Stimulated activated CD8-positive, alpha-beta memory T cell treated with anti-CD3 and anti-CD28 coated beads, Interleukin-12 subunit alpha, Interleukin-12 subunit beta, amount 100 ng/mL, for 1 hour (primary cell): Measurements from ENCODE around the gene ZNF236.
"Not testable (repeated sequence)": the region's sequence is repeated elsewhere in the genome, so short reads cannot be mapped to it uniquely, and the experiment has no call there.

Experiments used
- DNase-seq: peaks from one replicate; pipeline ENCODE4 v3.0.0-alpha.2; 2020; ENCODE audit warnings: low read depth

ZNF236 gene

DNA sequence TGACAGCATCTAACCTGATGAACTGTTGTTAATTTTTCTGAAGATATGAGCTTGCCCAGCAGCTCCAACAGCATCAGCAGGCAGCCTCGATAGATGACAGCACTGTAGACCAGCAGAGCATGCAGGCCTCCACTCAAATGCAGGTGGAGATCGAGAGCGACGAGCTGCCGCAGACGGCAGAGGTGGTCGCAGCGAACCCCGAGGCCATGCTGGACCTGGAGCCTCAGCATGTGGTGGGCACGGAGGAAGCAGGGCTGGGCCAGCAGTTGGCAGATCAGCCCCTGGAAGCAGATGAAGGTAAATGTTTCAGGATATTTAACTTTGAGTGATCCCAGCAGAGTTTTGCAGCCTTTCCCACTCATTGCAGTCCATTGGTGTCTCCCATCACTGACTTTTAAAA is 85.9 kb downstream of the ZNF236 start:
- DNase-seq: no peak

GRCh38 chr18:76909439-76909838 is 87.1 kb downstream of the ZNF236 start:
- no peak for DNase-seq

- no peak for DNase-seq
Observed at GRCh38 chr18:76911440-76911839, 89.1 kb downstream of the ZNF236 start.

DNA sequence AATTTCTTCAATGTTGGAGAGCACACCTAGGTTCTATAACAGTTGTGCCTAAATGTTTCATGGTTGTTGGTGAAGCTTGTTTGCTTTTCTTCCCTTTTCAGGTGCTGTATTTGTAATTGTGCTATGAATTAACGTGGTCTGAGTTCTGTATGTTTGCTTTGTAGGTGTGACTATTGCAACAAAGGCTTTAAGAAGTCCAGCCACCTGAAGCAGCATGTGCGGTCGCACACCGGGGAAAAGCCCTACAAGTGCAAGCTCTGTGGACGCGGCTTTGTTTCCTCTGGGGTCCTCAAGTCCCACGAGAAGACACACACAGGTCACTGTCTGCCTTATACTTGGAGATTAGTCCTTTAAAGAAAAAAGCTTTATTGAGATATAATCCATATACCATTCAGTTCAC is 91.2 kb downstream of the ZNF236 start:
- DNase-seq: no peak

GRCh38 chr18:76914314-76914713 is 92.0 kb downstream of the ZNF236 start:
- no peak for DNase-seq

- no peak for DNase-seq
Observed at GRCh38 chr18:76914796-76915195, 92.4 kb downstream of the ZNF236 start.

- DNase-seq: no peak
Observed at GRCh38 chr18:76915456-76915855, 93.1 kb downstream of the ZNF236 start.

GRCh38 chr18:76920974-76921373 is 98.6 kb downstream of the ZNF236 start:
- no peak for DNase-seq

DNA sequence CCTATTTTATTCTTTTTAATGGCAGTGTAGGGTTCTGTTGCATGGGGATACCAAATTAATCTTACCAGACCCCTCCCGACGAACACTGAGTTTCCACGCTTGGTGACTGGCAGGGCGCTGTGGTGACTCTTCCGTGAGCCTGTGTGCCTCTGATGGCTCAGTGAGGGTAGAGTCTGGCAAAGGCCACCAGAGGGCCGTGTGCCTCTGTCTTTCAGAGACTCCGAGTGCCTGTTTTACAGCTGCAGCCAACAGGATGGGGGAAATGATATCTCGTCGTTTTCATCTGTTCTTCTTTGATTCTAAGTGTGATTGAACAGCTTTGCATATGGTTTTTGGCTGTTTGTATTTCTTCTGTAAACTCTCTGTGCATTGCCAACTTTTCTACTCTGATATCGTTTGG is 99.8 kb downstream of the ZNF236 start:
- peak; percentile 8 for DNase-seq

- DNase-seq: no peak
Observed at GRCh38 chr18:76923485-76924085, 101.2 kb downstream of the ZNF236 start.

- no peak for DNase-seq
Observed at GRCh38 chr18:76925501-76925900, 103.1 kb downstream of the ZNF236 start.

DNA sequence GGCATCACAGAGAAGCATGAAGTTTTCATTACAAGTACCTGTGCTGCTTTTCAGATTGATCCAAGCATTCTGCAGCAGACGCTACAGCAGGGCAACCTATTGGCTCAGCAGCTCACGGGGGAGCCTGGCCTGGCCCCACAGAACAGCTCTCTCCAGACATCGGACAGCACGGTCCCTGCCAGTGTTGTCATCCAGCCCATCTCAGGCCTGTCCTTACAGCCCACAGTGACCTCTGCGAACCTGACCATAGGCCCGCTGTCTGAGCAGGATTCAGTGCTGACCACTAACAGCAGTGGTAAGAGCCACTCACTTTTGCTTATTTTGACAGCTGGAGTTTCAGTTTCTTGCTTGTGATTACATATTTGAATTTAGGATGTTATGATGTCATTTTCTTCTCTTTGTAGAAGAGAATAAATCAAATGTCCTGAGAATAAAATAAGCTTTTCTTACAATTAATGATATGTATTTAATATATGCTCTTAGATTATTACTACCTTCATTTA is 104.9 kb downstream of the ZNF236 start:
- DNase-seq: no peak

DNA sequence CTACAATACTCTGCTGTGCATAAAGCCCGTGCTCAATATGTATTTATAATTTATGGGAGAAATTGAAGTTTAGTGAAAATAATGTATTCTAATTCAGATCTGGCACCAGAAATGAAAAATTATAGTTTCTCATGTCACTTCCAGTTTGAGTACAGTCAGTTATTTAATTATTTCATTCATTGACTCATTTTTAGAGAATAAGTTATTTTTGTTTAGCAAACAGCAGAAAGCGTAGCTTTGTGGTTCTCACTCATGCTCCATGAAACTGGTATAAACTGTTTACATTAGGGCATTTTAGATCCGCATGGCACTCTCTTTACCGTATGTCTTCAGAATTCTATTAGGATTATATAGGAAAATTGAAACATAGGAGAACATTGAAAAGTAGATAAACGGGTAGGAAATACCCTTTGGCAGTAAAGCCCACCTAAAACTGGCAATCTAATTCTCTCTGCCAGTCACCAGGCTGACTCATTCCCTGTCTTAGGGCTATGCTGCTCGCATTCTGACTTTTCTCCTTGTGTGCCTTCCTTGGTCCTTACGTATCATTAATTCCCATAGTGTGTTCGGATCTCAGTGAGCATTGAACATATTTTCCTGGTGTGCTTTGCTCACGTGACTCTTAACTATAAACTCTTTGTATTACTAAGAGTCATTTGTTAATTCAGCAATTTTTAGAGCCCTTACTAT is 106.0 kb downstream of the ZNF236 start:
- no peak for DNase-seq

DNA sequence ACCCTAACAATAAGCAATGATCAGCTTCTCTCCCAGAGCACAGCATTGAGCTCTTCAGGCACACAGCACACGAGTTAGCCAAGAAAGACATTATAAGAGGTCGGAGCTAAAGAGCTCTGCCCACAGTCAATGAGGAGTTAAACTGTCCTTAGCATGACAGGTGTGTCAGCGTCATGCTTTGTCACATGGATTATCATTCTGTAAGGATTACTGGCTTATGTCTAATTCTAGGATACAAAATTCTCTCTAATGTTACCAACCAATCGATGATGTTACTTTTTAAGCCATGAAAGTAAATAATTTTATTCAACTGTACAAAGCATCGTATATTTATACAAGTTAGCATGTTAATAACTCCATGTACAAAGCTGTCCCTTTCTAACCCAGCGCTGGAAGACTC is 108.8 kb downstream of the ZNF236 start:
- no peak for DNase-seq

GRCh38 chr18:76932026-76932819 is 109.9 kb downstream of the ZNF236 start:
- no peak for DNase-seq

DNA sequence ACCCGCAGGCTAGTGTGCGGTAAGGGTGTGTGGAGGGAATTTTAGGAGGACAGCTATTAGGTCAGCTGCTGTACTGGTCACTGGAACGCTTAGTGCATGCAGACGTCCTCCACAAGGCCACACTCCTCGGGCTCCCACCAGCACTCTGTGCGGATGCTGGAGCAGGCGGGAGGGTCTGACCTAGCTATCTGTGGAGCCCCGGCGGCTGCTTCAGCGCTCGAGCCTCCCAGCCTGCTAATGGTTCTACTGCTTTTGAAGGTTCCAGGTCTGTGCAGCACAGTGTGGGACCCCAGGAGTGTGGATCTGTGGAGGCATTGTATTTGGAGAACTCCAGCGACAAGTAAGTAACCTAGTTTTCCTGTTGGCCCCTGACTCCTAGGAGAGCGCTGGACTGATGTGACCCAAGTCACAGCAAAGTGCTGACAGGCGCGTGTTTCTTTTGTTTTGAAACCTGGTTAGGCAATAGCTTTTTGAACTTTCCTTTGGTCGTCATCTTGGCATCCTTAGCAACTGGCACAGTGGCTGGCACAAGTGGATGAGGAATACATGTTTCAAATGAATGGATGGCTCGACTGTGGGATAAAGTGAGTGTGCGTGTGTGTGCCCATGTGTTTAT is 113.5 kb downstream of the ZNF236 start:
- DNase-seq: no peak

DNA sequence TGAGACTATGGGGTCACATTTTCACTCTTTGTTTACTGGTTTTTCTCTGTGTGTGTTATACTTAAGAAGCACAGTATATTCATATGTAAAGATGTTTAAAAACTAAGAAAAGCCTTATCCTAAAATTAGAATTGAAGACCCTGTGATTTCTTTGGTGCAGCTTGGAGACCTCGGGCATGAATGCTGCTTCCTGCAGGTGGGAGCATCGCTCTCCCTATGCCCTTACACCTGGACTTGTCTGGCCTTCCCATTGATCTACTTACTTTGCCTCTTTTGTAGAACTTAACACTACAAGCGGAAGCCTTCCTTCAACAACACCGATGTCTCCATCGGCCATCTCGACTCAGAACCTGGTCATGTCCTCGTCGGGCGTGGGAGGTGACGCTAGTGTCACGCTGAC is 114.5 kb downstream of the ZNF236 start:
- DNase-seq: no peak

DNA sequence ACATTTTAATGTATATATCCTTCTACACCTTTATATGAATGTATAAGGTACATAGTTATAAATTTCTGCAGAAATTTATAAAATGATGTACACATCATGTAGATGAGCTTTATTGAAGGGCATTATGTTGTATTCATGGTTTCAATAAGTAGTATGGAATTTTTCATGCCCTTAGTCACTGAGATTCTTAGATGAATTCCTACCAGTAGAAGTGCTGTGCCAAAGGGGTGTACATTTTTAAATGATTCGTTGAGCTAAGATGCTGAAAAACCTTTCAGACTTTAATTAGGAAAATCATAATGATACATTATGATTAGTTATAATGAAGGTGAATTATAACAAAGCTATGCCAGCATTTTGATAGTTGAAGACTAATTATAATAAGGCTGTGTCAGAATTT is 115.2 kb downstream of the ZNF236 start:
- no peak for DNase-seq

- no peak for DNase-seq
Observed at GRCh38 chr18:76938619-76939018, 116.3 kb downstream of the ZNF236 start.

- no peak for DNase-seq
Observed at GRCh38 chr18:76941284-76941683, 118.9 kb downstream of the ZNF236 start.

DNA sequence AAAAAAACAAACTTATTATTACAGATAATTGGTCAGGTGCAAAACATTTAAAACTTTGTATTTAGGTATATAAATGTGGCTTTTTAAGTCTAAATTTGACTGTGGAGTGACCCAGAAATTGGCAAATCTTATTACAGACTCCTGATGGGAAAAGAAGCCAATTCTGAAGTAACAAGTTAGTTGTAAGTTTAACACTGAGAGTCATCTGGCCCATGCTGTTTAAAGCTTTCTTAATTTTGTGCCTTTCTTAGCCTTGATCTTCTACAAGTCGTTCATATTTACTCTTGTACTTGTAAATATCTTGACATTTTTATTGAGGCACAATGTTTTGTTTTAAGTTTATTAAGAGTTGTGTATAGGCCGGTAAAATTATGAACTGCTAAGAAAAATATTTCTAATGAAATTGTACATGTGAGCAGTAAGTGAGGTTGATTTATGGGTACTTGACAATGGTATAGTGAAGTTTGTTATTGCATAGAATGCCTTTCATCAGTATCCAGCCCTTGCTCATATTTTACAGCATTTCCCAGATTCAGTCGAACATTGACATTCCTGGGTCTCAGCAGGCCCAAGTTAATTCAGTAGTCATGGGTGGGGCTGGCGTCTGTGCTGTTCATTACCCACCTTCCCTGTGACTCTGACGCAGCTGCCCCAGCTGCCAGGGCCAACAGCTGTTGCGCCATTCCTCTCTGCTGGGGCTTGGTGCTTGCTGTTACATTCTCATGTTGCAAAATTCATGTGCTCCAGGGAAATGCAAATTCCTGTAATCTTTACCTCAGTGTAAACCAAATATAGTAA is 121.4 kb downstream of the ZNF236 start:
- DNase-seq: no peak

- DNase-seq: not testable (repeated sequence)
Observed at GRCh38 chr18:76944346-76944745, 122.0 kb downstream of the ZNF236 start.
